ENCODE results near the gene MRPL57. TPM values are rescaled to one million over a fixed set of nuclear protein-coding genes. Genes with fewer than 3 reads are reported as not detected.
"Not testable (repeated sequence)": the region's sequence is repeated elsewhere in the genome, so short reads cannot be mapped to it uniquely, and the experiment has no call there.

The MRPL57 gene
- total RNA-seq, 1 donor from 2014 or later = 27.5 TPM

GRCh38 chr13:21175656-21176214, 723 bp upstream of the MRPL57 start:
- Mint-ChIP-seq H3K27me3 (ENCODE audit: low read depth) (no peaks in the 10 kb centered on the region), H3K27ac (ENCODE audit: unreplicated experiment) (peak overlapping the region; percentile 98), H3K9me3 (no peaks in the 10 kb centered on the region), H3K36me3 (ENCODE audit: low read depth) (peaks cover 13% of the 10 kb centered on the region), H3K4me1 (peaks cover 19% of the 10 kb centered on the region), H3K4me3 (peak overlapping the region; percentile 97)
- DNase-seq (ENCODE audit: low read depth, low spot score) = no peak
- TF ChIP-seq CTCF (conservative IDR thresholded peaks at IDR 0.05) = no peak

GRCh38 chr13:21176982-21177284, 475 bp downstream of the MRPL57 start:
- TF ChIP-seq CTCF (conservative IDR thresholded peaks at IDR 0.05) = peak; percentile 3
- H3K4me1 Mint-ChIP-seq = peaks cover 19% of the 10 kb centered on the region
- peak overlapping the region; percentile 98 for H3K27ac Mint-ChIP-seq (ENCODE audit: unreplicated experiment)
- no peak for DNase-seq (ENCODE audit: low read depth, low spot score)
- no peaks in the 10 kb centered on the region for H3K27me3 Mint-ChIP-seq (ENCODE audit: low read depth)
- H3K4me3 Mint-ChIP-seq = peak overlapping the region; percentile 97
- H3K36me3 Mint-ChIP-seq (ENCODE audit: low read depth) = peaks cover 13% of the 10 kb centered on the region
- H3K9me3 Mint-ChIP-seq = no peaks in the 10 kb centered on the region

- DNase-seq (ENCODE audit: low read depth, low spot score) = no peak
- H3K4me1 Mint-ChIP-seq = peaks cover 12% of the 10 kb centered on the region
- peaks cover 10% of the 10 kb centered on the region for H3K9me3 Mint-ChIP-seq
- TF ChIP-seq CTCF (conservative IDR thresholded peaks at IDR 0.05) = no peak
- H3K36me3 Mint-ChIP-seq (ENCODE audit: low read depth) = peaks cover 28% of the 10 kb centered on the region
- no peaks in the 10 kb centered on the region for H3K27me3 Mint-ChIP-seq (ENCODE audit: low read depth)
- H3K27ac Mint-ChIP-seq (ENCODE audit: unreplicated experiment) = no peak overlapping the region
- peak overlapping the region; percentile 41 for H3K4me3 Mint-ChIP-seq
Observed at GRCh38 chr13:21181671-21182070, 5.2 kb downstream of the MRPL57 start.

- Mint-ChIP-seq H3K36me3 (ENCODE audit: low read depth) (peaks cover 22% of the 10 kb centered on the region), H3K9me3 (peaks cover 15% of the 10 kb centered on the region)
- not testable (repeated sequence) for H3K27me3 Mint-ChIP-seq (ENCODE audit: low read depth); DNase-seq (ENCODE audit: low read depth, low spot score); H3K27ac Mint-ChIP-seq (ENCODE audit: unreplicated experiment); H3K4me3 Mint-ChIP-seq; H3K4me1 Mint-ChIP-seq
Observed at GRCh38 chr13:21186410-21186809, 10.0 kb downstream of the MRPL57 start.

GRCh38 chr13:21194756-21195155, 18.3 kb downstream of the MRPL57 start:
- DNase-seq (ENCODE audit: low read depth, low spot score); H3K36me3 Mint-ChIP-seq (ENCODE audit: low read depth); H3K4me3 Mint-ChIP-seq; H3K9me3 Mint-ChIP-seq; H3K27ac Mint-ChIP-seq (ENCODE audit: unreplicated experiment); H3K27me3 Mint-ChIP-seq (ENCODE audit: low read depth); H3K4me1 Mint-ChIP-seq: not testable (repeated sequence)

GRCh38 chr13:21197606-21198225, 21.3 kb downstream of the MRPL57 start:
- H3K4me3 Mint-ChIP-seq; H3K27me3 Mint-ChIP-seq (ENCODE audit: low read depth); H3K9me3 Mint-ChIP-seq; H3K4me1 Mint-ChIP-seq; H3K27ac Mint-ChIP-seq (ENCODE audit: unreplicated experiment); DNase-seq (ENCODE audit: low read depth, low spot score): not testable (repeated sequence)
- peaks cover 10% of the 10 kb centered on the region for H3K36me3 Mint-ChIP-seq (ENCODE audit: low read depth)

- DNase-seq (ENCODE audit: low read depth, low spot score) = not testable (repeated sequence)
Observed at GRCh38 chr13:21198391-21198790, 21.9 kb downstream of the MRPL57 start.

GRCh38 chr13:21201456-21202190, 25.2 kb downstream of the MRPL57 start:
- H3K4me1 Mint-ChIP-seq; H3K27me3 Mint-ChIP-seq (ENCODE audit: low read depth); H3K4me3 Mint-ChIP-seq; H3K27ac Mint-ChIP-seq (ENCODE audit: unreplicated experiment); DNase-seq (ENCODE audit: low read depth, low spot score): not testable (repeated sequence)
- Mint-ChIP-seq H3K9me3 (peaks cover 12% of the 10 kb centered on the region), H3K36me3 (ENCODE audit: low read depth) (peaks cover 10% of the 10 kb centered on the region)

More at GRCh38 chr13:21198391-21198790, 21.9 kb downstream of the MRPL57 start:
- H3K9me3 Mint-ChIP-seq; H3K4me1 Mint-ChIP-seq; H3K27me3 Mint-ChIP-seq (ENCODE audit: low read depth); H3K27ac Mint-ChIP-seq (ENCODE audit: unreplicated experiment); H3K4me3 Mint-ChIP-seq: not testable (repeated sequence)
- H3K36me3 Mint-ChIP-seq (ENCODE audit: low read depth) = peaks cover 10% of the 10 kb centered on the region
